H1 (cell line): ENCODE results near the gene HOXB6. TPM values are rescaled to one million over a fixed set of nuclear protein-coding genes. Genes with fewer than 3 reads are reported as not detected.

Experiments used
- CBX8 ChIP-seq: fragments of 300-800, 300-1000 bp; sonication (generic); IDR thresholded peaks from 2 replicates; pipeline ENCODE4 v1.7.1; 2016; ENCODE audit warnings: low read depth, low read length, borderline replicate concordance
- CHD7 ChIP-seq: fragments of 300-600 bp; sonication (generic); IDR thresholded peaks from 2 replicates; pipeline ENCODE4 v1.7.1; 2012; ENCODE audit warnings: low read length, moderate library complexity, mild to moderate bottlenecking, inconsistent platforms; ENCODE audit not compliant: insufficient replicate concordance
- SP1 ChIP-seq: IDR thresholded peaks from 2 replicates; pipeline ENCODE4 v1.6.1; 2011; ENCODE audit warnings: low read depth, low read length
- SP2 ChIP-seq: IDR thresholded peaks from 2 replicates; pipeline ENCODE4 v1.6.1; 2012; ENCODE audit warnings: mild to moderate bottlenecking, low read length, inconsistent platforms
- SUZ12 ChIP-seq: fragments of 200-600 bp; sonication (generic); IDR thresholded peaks from 2 replicates; pipeline ENCODE4 v1.6.1; 2012; ENCODE audit warnings: mild to moderate bottlenecking, inconsistent platforms, low read length, moderate library complexity, mixed read lengths
- TAF1 ChIP-seq: IDR thresholded peaks from 2 replicates; pipeline ENCODE4 v1.6.1; 2011; ENCODE audit warnings: mild to moderate bottlenecking, low read depth, low read length
- polyA plus RNA-seq, 7 experiments: library from polyadenylated mRNA; depleted of rRNA in 3 of 7; stranded (reverse) in 5 of 7; unstranded in 2 of 7; fragments of >200 nt in 5 of 7; fragments of 200-250 nt in 2 of 7; gene quantifications; 1 replicate in 5 of 7; 2 replicates in 1 of 7; 4 replicates in 1 of 7; pipeline versions ENCODE4 v1.2.1 to v1.2.3, GENCODE V29; 2011 to 2013; ENCODE audit warnings: missing spikeins in 2 of 7, mixed read lengths in 2 of 7
- total RNA-seq: library from RNA; stranded (reverse); fragmentation: NEBNext Ultra II Directional; extraction: Animal tissue kit (Norgen Biotek cat#: 25700); gene quantifications from 2 replicates; pipeline ENCODE4 v1.2.1, GENCODE V29; 2021

HOXB6 gene
- total and polyA plus RNA-seq, 2 of the 8 experiments (the other 6 are each of a cell fraction or from before 2014, with no cell fraction given): not detected

DNA sequence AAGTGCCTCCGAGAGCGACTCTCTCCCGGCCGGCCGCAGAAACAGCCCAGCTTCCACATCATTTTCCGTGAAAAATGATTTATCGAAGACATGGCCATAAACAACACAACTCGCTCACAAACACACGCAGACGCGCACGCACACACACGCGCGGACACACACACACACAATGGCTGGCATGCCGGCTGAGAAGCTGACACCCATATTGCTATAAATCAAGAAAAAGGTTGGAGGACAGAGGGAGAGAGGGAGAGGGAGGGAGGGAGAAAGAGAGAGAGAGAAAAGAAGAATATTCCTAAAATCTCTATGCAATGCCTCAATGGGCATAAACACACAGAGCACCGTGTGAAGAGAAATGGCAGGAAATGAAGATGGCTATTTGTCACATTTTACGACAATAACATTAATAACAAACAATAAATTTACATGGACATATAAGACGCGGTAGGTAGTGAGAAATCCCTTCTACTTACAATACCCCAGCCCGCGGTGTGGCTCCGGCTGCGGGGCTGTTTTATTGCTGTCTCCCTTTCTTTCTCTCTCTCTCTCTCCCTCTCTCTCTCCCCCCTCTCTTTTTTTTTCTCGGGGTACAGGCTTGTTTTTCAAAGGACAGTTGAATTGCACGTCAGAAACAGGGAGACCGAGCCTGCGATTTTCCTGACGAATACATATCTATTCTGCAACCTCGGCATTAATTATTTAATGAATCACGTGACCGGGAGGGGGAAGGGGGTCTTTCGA, 36.1 kb downstream of the HOXB6 start (continued):
- TF ChIP-seq CBX8 (peak; percentile 95), TAF1 (no peak), SUZ12 (peak; percentile 92), SP1 (peak; percentile 48; the same call in 1 of the 2 replicates), SP2 (no peak), CHD7 (no peak)
